Measurements from ENCODE around the gene ZNRF3.

DNA sequence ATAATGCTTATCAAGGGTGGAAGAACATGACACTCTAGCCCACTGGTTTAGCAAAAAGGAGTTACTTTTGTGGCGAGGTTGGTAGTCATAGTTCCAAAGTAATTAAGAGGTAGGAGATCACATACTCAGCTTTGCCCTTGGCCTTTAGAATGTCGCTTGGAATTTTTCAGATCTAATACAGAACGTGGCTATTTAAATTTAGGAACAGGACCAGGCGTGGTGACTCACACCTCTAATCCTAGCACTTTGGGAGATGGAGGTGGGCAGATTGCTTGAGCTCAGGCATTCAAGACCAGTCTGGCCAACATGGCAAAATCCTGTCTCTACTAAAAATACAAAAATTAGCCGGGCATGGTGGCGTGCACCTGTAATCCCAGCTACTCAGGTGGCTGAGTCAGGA, 26.1 kb upstream of the ZNRF3 start:
- no peak for TF ChIP-seq EZH2 (IDR thresholded peaks at IDR 0.05; ENCODE audit: borderline replicate concordance, insufficient read depth, low read depth, low read length, poor library complexity, severe bottlenecking)
- TF ChIP-seq, protein P1, sequence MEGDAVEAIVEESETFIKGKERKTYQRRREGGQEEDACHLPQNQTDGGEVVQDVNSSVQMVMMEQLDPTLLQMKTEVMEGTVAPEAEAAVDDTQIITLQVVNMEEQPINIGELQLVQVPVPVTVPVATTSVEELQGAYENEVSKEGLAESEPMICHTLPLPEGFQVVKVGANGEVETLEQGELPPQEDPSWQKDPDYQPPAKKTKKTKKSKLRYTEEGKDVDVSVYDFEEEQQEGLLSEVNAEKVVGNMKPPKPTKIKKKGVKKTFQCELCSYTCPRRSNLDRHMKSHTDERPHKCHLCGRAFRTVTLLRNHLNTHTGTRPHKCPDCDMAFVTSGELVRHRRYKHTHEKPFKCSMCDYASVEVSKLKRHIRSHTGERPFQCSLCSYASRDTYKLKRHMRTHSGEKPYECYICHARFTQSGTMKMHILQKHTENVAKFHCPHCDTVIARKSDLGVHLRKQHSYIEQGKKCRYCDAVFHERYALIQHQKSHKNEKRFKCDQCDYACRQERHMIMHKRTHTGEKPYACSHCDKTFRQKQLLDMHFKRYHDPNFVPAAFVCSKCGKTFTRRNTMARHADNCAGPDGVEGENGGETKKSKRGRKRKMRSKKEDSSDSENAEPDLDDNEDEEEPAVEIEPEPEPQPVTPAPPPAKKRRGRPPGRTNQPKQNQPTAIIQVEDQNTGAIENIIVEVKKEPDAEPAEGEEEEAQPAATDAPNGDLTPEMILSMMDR (IDR thresholded peaks at IDR 0.05) = no peak
